ENCODE measurements around the gene SDK1.

- TF ChIP-seq CTCF (IDR thresholded peaks at IDR 0.05) = no peak
- TF ChIP-seq POLR2A (IDR thresholded peaks at IDR 0.05) = no peak
Measured at GRCh38 chr7:3928727-3929515, 627.9 kb downstream of the SDK1 start.
